ENCODE measurements around the gene GTF2F2.

GTF2F2 gene

GRCh38 chr13:45104261-45104660, 16.0 kb upstream of the GTF2F2 start:
- no peak for TF ChIP-seq CTCF (IDR thresholded peaks at IDR 0.05; ENCODE audit: low read depth, low read length)
- Histone ChIP-seq H3K9me3 (no peaks in the 10 kb centered on the region), H3K4me1 (no peaks in the 10 kb centered on the region), H3K4me3 (ENCODE audit: low read depth, low read length) (no peak overlapping the region), H3K36me3 (no peaks in the 10 kb centered on the region), H3K27me3 (no peaks in the 10 kb centered on the region)
- no peak for DNase-seq

- no peak for TF ChIP-seq CTCF (IDR thresholded peaks at IDR 0.05; ENCODE audit: low read depth, low read length)
- no peak overlapping the region for H3K4me3 ChIP-seq (ENCODE audit: low read depth, low read length)
- no peak for DNase-seq
- no peaks in the 10 kb centered on the region for H3K27me3 ChIP-seq
- no peaks in the 10 kb centered on the region for H3K4me1 ChIP-seq
- H3K36me3 ChIP-seq, result no peaks in the 10 kb centered on the region
- H3K9me3 ChIP-seq, result no peaks in the 10 kb centered on the region
Observed at GRCh38 chr13:45105895-45106294, 14.4 kb upstream of the GTF2F2 start.

- Histone ChIP-seq H3K27me3 (no peaks in the 10 kb centered on the region), H3K36me3 (no peaks in the 10 kb centered on the region), H3K9me3 (no peaks in the 10 kb centered on the region), H3K4me3 (ENCODE audit: low read depth, low read length) (no peak overlapping the region), H3K4me1 (no peaks in the 10 kb centered on the region)
- DNase-seq, result no peak
- TF ChIP-seq CTCF (IDR thresholded peaks at IDR 0.05; ENCODE audit: low read depth, low read length), result no peak
Observed at GRCh38 chr13:45107539-45107938, 12.8 kb upstream of the GTF2F2 start.

GRCh38 chr13:45108716-45109101, 11.6 kb upstream of the GTF2F2 start:
- no peaks in the 10 kb centered on the region for H3K9me3 ChIP-seq
- no peaks in the 10 kb centered on the region for H3K36me3 ChIP-seq
- no peaks in the 10 kb centered on the region for H3K27me3 ChIP-seq
- DNase-seq, result no peak
- no peaks in the 10 kb centered on the region for H3K4me1 ChIP-seq
- TF ChIP-seq CTCF (IDR thresholded peaks at IDR 0.05; ENCODE audit: low read depth, low read length), result no peak
- no peak overlapping the region for H3K4me3 ChIP-seq (ENCODE audit: low read depth, low read length)

- no peaks in the 10 kb centered on the region for H3K4me1 ChIP-seq
- TF ChIP-seq CTCF (IDR thresholded peaks at IDR 0.05; ENCODE audit: low read depth, low read length), result no peak
- H3K4me3 ChIP-seq (ENCODE audit: low read depth, low read length), result no peak overlapping the region
- DNase-seq, result no peak
- no peaks in the 10 kb centered on the region for H3K36me3 ChIP-seq
- H3K27me3 ChIP-seq, result no peaks in the 10 kb centered on the region
- no peaks in the 10 kb centered on the region for H3K9me3 ChIP-seq
Observed at GRCh38 chr13:45109102-45109720, 11.1 kb upstream of the GTF2F2 start.

GRCh38 chr13:45113233-45114224, 6.8 kb upstream of the GTF2F2 start:
- H3K4me3 ChIP-seq (ENCODE audit: low read depth, low read length), result no peak overlapping the region
- no peaks in the 10 kb centered on the region for H3K27me3 ChIP-seq
- no peaks in the 10 kb centered on the region for H3K9me3 ChIP-seq
- no peak for DNase-seq
- TF ChIP-seq CTCF (IDR thresholded peaks at IDR 0.05; ENCODE audit: low read depth, low read length), result no peak
- H3K4me1 ChIP-seq, result no peaks in the 10 kb centered on the region
- H3K36me3 ChIP-seq, result no peaks in the 10 kb centered on the region

Measured in BE2C (cell line).